HepG2 (cell line): ENCODE data around the gene DHX57. TPM values are rescaled to one million over a fixed set of nuclear protein-coding genes. Genes with fewer than 3 reads are reported as not detected.

Source experiments
- ATF3 ChIP-seq: sonication (generic); formaldehyde crosslinking; IDR thresholded peaks from 2 replicates; pipeline ENCODE4 v1.4.0; 2020; ENCODE audit warnings: missing genetic modification reagents
- EP300 ChIP-seq, 3 experiments: sonication (generic) in 1 of 3; formaldehyde crosslinking in 1 of 3; IDR thresholded peaks; 2 replicates each; pipeline versions ENCODE4 v1.5.1 to v1.6.1; 2011 to 2020; ENCODE audit warnings: low read depth in 2 of 3, low read length in 2 of 3, borderline replicate concordance in 1 of 3, improper control_type of control experiment in 1 of 3, mild to moderate bottlenecking in 1 of 3, missing genetic modification reagents in 1 of 3, moderate library complexity in 1 of 3
- ERF ChIP-seq: IDR thresholded peaks from 2 replicates; pipeline ENCODE4 v1.6.1; 2018; ENCODE audit warnings: missing biosample characterization, missing genetic modification reagents
- HOXA7 ChIP-seq: sonication (generic); formaldehyde crosslinking; IDR thresholded peaks from 2 replicates; pipeline ENCODE4 v1.8.1; 2022; ENCODE audit warnings: mild to moderate bottlenecking, missing genetic modification reagents, moderate library complexity
- IKZF5 ChIP-seq: IDR thresholded peaks from 2 replicates; pipeline ENCODE4 v1.6.1; 2018; ENCODE audit warnings: missing genetic modification reagents, mild to moderate bottlenecking, missing compliant biosample characterization
- NFATC3 ChIP-seq: sonication (generic); formaldehyde crosslinking; IDR thresholded peaks from 2 replicates; pipeline ENCODE4 v1.5.1; 2020; ENCODE audit warnings: mild to moderate bottlenecking, missing genetic modification reagents
- NKX3-1 ChIP-seq: sonication (generic); formaldehyde crosslinking; IDR thresholded peaks from 2 replicates; pipeline ENCODE4 v1.5.0; 2020; ENCODE audit warnings: missing genetic modification reagents
- POLR2G ChIP-seq: fragments of 200-400 bp; formaldehyde crosslinking; IDR thresholded peaks from 2 replicates; pipeline ENCODE4 v1.6.1; 2018; ENCODE audit warnings: mild to moderate bottlenecking, low read depth, low read length, moderate library complexity
- SNAI1 ChIP-seq: sonication (generic); formaldehyde crosslinking; IDR thresholded peaks from 2 replicates; pipeline ENCODE4 v1.5.0; 2020; ENCODE audit warnings: mild to moderate bottlenecking, missing genetic modification reagents, borderline replicate concordance
- TP53 ChIP-seq: sonication (generic); formaldehyde crosslinking; conservative IDR thresholded peaks from 2 replicates; pipeline ENCODE4 v1.4.0; 2020; ENCODE audit warnings: missing genetic modification reagents
- TSC22D2 ChIP-seq: sonication (generic); formaldehyde crosslinking; IDR thresholded peaks from 2 replicates; pipeline ENCODE4 v1.5.1; 2020; ENCODE audit warnings: missing genetic modification reagents, mild to moderate bottlenecking, borderline replicate concordance
- ZBED4 ChIP-seq: sonication (generic); formaldehyde crosslinking; IDR thresholded peaks from 2 replicates; pipeline ENCODE4 v1.4.0; 2020; ENCODE audit warnings: missing genetic modification reagents, borderline replicate concordance
- ZFP82 ChIP-seq: sonication (generic); formaldehyde crosslinking; IDR thresholded peaks from 2 replicates; pipeline ENCODE4 v1.5.1; 2020; ENCODE audit warnings: mild to moderate bottlenecking, missing genetic modification reagents, borderline replicate concordance
- ZKSCAN1 ChIP-seq: fragments of 150-350 bp; IDR thresholded peaks from 2 replicates; pipeline ENCODE4 v1.6.1; 2014; ENCODE audit warnings: low read length
- ZNF260 ChIP-seq: sonication (generic); formaldehyde crosslinking; IDR thresholded peaks from 2 replicates; pipeline ENCODE4 v1.4.0; 2020; ENCODE audit warnings: missing genetic modification reagents, low read depth, mild to moderate bottlenecking, borderline replicate concordance
- ZNF326 ChIP-seq: sonication (generic); formaldehyde crosslinking; IDR thresholded peaks from 2 replicates; pipeline ENCODE4 v1.4.0; 2020; ENCODE audit warnings: missing genetic modification reagents, borderline replicate concordance
- ZNF580 ChIP-seq: IDR thresholded peaks from 2 replicates; pipeline ENCODE4 v1.6.1; 2016; ENCODE audit warnings: low read depth, borderline replicate concordance
- ZNF703 ChIP-seq: sonication (generic); formaldehyde crosslinking; IDR thresholded peaks from 2 replicates; pipeline ENCODE4 v1.5.1; 2020; ENCODE audit warnings: missing genetic modification reagents, mild to moderate bottlenecking, moderate library complexity, borderline replicate concordance
- ZNF770 ChIP-seq: sonication (generic); formaldehyde crosslinking; IDR thresholded peaks from 2 replicates; pipeline ENCODE4 v1.5.0; 2020; ENCODE audit warnings: mild to moderate bottlenecking, missing genetic modification reagents
- ZNF891 ChIP-seq: sonication (generic); formaldehyde crosslinking; IDR thresholded peaks from 2 replicates; pipeline ENCODE4 v1.5.0; 2020; ENCODE audit warnings: mild to moderate bottlenecking, missing genetic modification reagents
- polyA plus RNA-seq, 8 experiments: library from polyadenylated mRNA; depleted of rRNA in 3 of 8; stranded (reverse) in 7 of 8; unstranded in 1 of 8; fragments of >200 nt; fragmentation: Illumina TruSeq in 4 of 8; extraction: Trizol in 4 of 8; gene quantifications; 2 replicates each; pipeline versions ENCODE4 v1.2.1 to v1.2.3, GENCODE V29; 2011 to 2016; ENCODE audit warnings: low read depth in 4 of 8, missing spikeins in 1 of 8, mixed read lengths in 1 of 8; ENCODE audit not compliant: insufficient read depth in 1 of 8
- total RNA-seq, 5 experiments: library from RNA; depleted of rRNA; stranded (reverse); fragments of >200 nt; fragmentation: Illumina TruSeq; extraction: Trizol; gene quantifications; 2 replicates each; pipeline ENCODE4 v1.2.3, GENCODE V29; 2016; ENCODE audit warnings: low read depth in 1 of 5

Gene DHX57
- total and polyA plus RNA-seq, 2 of the 13 experiments (the other 11 are each of a cell fraction or from before 2014, with no cell fraction given), result 9.2 to 24.2 TPM

GRCh38 chr2:38907743-38908562 is 32.2 kb upstream of the DHX57 start (continued):
- TF ChIP-seq IKZF5 (CRISPR knock-in tag), result peak; percentile 80
- no peak for TF ChIP-seq ZNF703 (CRISPR knock-in tag)
- TF ChIP-seq NFATC3 (CRISPR knock-in tag), result no peak
- no peak for TF ChIP-seq ZNF891 (CRISPR knock-in tag)
- no peak for TF ChIP-seq TP53
- TF ChIP-seq ZNF260 (CRISPR knock-in tag), result no peak
- 0 out of 2 replicates have a peak, but pooled peaks have one; percentile 31 for TF ChIP-seq ZNF580 (CRISPR knock-in tag)
- no peak for TF ChIP-seq NKX3-1 (CRISPR knock-in tag)
- TF ChIP-seq POLR2G, result no peak
- peak; percentile 87 for TF ChIP-seq ATF3 (CRISPR knock-in tag)
- TF ChIP-seq ZNF326, result no peak
- no peak for TF ChIP-seq ZFP82 (CRISPR knock-in tag)
- no peak for TF ChIP-seq TSC22D2 (CRISPR knock-in tag)
- peak; percentile 99 for TF ChIP-seq ZNF770 (CRISPR knock-in tag)
- no peak for TF ChIP-seq SNAI1
- TF ChIP-seq ZBED4, result 0 out of 2 replicates have a peak, but pooled peaks have one; percentile 37
- no peak for TF ChIP-seq ZKSCAN1
- TF ChIP-seq EP300 (IDR thresholded peaks at IDR 0.05; ENCODE audit: low read depth in 2 of 2, low read length in 2 of 2), result peak in 1 of 2 experiments; percentile 75; a peak in 3 of 4 replicates
- TF ChIP-seq EP300 (CRISPR knock-in tag; IDR thresholded peaks at IDR 0.05; ENCODE audit: borderline replicate concordance), result peak; percentile 38; the same call in 1 of the 2 replicates
- 0 out of 2 replicates have a peak, but pooled peaks have one; percentile 55 for TF ChIP-seq ERF (CRISPR knock-in tag)
- TF ChIP-seq HOXA7 (CRISPR knock-in tag), result no peak
